Kidney (tissue), 11 donors: Measurements from ENCODE around the gene KIR2DL1. TPM values are rescaled to one million over a fixed set of nuclear protein-coding genes. Genes with fewer than 3 reads are reported as not detected.
"Not testable (repeated sequence)": the region's sequence is repeated elsewhere in the genome, so short reads cannot be mapped to it uniquely, and the experiment has no call there.

Source experiments
- DNase-seq, 5 donors: peaks; one replicate each; pipeline ENCODE4 v3.0.0-alpha.2; 2013 to 2020
- FAIRE-seq: peaks from 2 replicates; lab custom pipeline; 2012; peaks lifted over from hg19 to GRCh38; lab: Jason Lieb, UNC
- H3K27ac ChIP-seq, 2 donors: one replicate each; pipeline ENCODE4 v1.7.0; 2013; ENCODE audit warnings: low read depth in 2 of 2, low read length in 2 of 2, inconsistent platforms in 1 of 2
- H3K27me3 ChIP-seq: one replicate; pipeline ENCODE4 v1.7.1; 2013; ENCODE audit warnings: low read length, inconsistent platforms; ENCODE audit not compliant: control insufficient read depth, insufficient read depth
- H3K36me3 ChIP-seq, 3 donors: one replicate each; pipeline versions ENCODE4 v1.7.0 to v1.7.1; 2013; ENCODE audit warnings: low read length in 3 of 3, control low read depth in 1 of 3, inconsistent platforms in 1 of 3; ENCODE audit not compliant: insufficient read depth in 3 of 3, control insufficient read depth in 2 of 3
- H3K4me1 ChIP-seq, 3 donors: one replicate each; pipeline versions ENCODE4 v1.7.0 to v1.7.1; 2013; ENCODE audit warnings: low read length in 3 of 3, inconsistent platforms in 1 of 3, low read depth in 1 of 3; ENCODE audit not compliant: control insufficient read depth in 2 of 3, insufficient read depth in 2 of 3
- H3K4me3 ChIP-seq, 3 donors: one replicate each; pipeline versions ENCODE4 v1.7.0 to v1.8.1; 2013; ENCODE audit warnings: low read length in 3 of 3, control low read depth in 1 of 3, inconsistent platforms in 1 of 3
- H3K9ac ChIP-seq, 3 donors: one replicate each; pipeline versions ENCODE4 v1.7.0 to v1.7.1; 2013; ENCODE audit warnings: low read length in 3 of 3, control low read depth in 1 of 3, inconsistent platforms in 1 of 3
- H3K9me3 ChIP-seq, 3 donors: one replicate each; pipeline versions ENCODE4 v1.7.0 to v1.7.1; 2013; ENCODE audit warnings: low read length in 3 of 3, control low read depth in 1 of 3, inconsistent platforms in 1 of 3; ENCODE audit not compliant: control insufficient read depth in 2 of 3, insufficient read depth in 1 of 3
- intact Hi-C: fragments of 100-400 bp; cut with DNase I; formaldehyde crosslinking; loops from one replicate; pipeline ENCODE4 v1.11.1; 2022
- polyA plus RNA-seq: library from polyadenylated mRNA; stranded (reverse); fragments of 350-450 nt; fragmentation: Illumina TruSeq; extraction: RNeasy Lipid Tissue Mini Kit (QIAGEN cat#74804); gene quantifications from one replicate; pipeline ENCODE4 v1.2.3, GENCODE V29; 2014; ENCODE audit warnings: low read depth, low replicate concordance; ENCODE audit not compliant: insufficient read depth
- total RNA-seq: library from RNA; stranded (reverse); fragmentation: NEBNext Ultra II Directional; extraction: Animal tissue kit (Norgen Biotek cat#: 25700); gene quantifications from one replicate; pipeline ENCODE4 v1.2.1, GENCODE V29; 2021
- donor health status: control.
- donor health status: control.
- donor health status: DM: yes; HTN: yes; CAD: no.
- donor health status: Normal renal cell carcinoma (clear cell type).

The KIR2DL1 gene
- total and polyA plus RNA-seq, 2 donors from 2014 or later: 0.25 TPM; not detected in 1

GRCh38 chr19:54756204-54757110 is 13.1 kb upstream of the KIR2DL1 start:
- H3K4me3 ChIP-seq, intact Hi-C loops, DNase-seq, H3K27me3 ChIP-seq, H3K9me3 ChIP-seq, H3K9ac ChIP-seq, H3K36me3 ChIP-seq, H3K4me1 ChIP-seq, FAIRE-seq, H3K27ac ChIP-seq: not testable (repeated sequence)

DNA sequence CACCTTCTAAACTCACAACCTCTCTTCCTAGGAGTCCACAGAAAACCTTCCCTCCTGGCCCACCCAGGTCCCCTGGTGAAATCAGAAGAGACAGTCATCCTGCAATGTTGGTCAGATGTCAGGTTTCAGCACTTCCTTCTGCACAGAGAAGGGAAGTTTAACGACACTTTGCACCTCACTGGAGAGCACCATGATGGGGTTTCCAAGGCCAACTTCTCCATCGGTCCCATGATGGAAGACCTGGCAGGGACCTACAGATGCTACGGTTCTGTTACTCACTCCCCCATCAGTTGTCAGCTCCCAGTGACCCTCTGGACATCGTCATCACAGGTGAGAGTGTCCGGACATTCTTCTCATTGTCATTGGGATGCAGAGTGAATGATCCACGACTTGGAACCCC is 11.0 kb upstream of the KIR2DL1 start:
- DNase-seq, H3K4me3 ChIP-seq, H3K9me3 ChIP-seq, H3K27me3 ChIP-seq, FAIRE-seq, H3K36me3 ChIP-seq, intact Hi-C loops, H3K27ac ChIP-seq, H3K4me1 ChIP-seq, H3K9ac ChIP-seq: not testable (repeated sequence)

DNA sequence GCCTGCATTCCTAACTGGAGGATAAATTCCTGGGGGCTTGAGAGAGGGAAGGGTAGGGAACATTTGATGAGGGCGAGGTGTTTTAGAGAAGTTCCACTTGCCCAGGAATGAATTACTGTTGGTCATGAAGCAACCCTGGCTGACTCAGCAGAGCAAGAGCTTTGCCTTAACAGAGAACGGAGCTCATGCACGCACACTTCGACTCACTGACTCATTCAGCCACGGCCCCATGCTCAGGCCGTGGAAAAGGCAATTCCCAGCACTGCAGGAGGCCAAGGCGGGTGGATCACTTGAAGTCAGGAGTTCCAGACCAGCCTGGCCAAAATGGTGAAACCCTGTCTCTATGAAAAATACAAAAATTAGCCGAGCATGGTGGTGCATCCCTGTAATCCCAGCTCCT is 5.4 kb upstream of the KIR2DL1 start:
- H3K4me3 ChIP-seq, H3K27me3 ChIP-seq, DNase-seq, H3K9me3 ChIP-seq, H3K36me3 ChIP-seq, H3K9ac ChIP-seq, intact Hi-C loops, FAIRE-seq, H3K4me1 ChIP-seq, H3K27ac ChIP-seq: not testable (repeated sequence)

- H3K9me3 ChIP-seq, H3K27me3 ChIP-seq, H3K4me3 ChIP-seq, H3K27ac ChIP-seq, H3K4me1 ChIP-seq, intact Hi-C loops, H3K9ac ChIP-seq, H3K36me3 ChIP-seq, DNase-seq, FAIRE-seq: not testable (repeated sequence)
Observed at GRCh38 chr19:54766464-54766863, 3.1 kb upstream of the KIR2DL1 start.

GRCh38 chr19:54770511-54770910 is 918 bp downstream of the KIR2DL1 start:
- H3K4me1 ChIP-seq, H3K9ac ChIP-seq, H3K36me3 ChIP-seq, H3K9me3 ChIP-seq, H3K4me3 ChIP-seq, H3K27ac ChIP-seq, FAIRE-seq, intact Hi-C loops, H3K27me3 ChIP-seq, DNase-seq: not testable (repeated sequence)

GRCh38 chr19:54771018-54771960 is 1.7 kb downstream of the KIR2DL1 start:
- H3K9ac ChIP-seq, H3K4me3 ChIP-seq, H3K27me3 ChIP-seq, H3K36me3 ChIP-seq, H3K27ac ChIP-seq, FAIRE-seq, intact Hi-C loops, H3K9me3 ChIP-seq, H3K4me1 ChIP-seq, DNase-seq: not testable (repeated sequence)

- H3K9ac ChIP-seq, DNase-seq, intact Hi-C loops, H3K27me3 ChIP-seq, H3K9me3 ChIP-seq, H3K27ac ChIP-seq, H3K36me3 ChIP-seq, FAIRE-seq, H3K4me1 ChIP-seq, H3K4me3 ChIP-seq: not testable (repeated sequence)
Observed at GRCh38 chr19:54772666-54773065, 3.1 kb downstream of the KIR2DL1 start.
